NOMO-1 (cell line): ENCODE data around the gene DOP1A.
A peak's percentile ranks its signal among the peaks of the same experiment; 100 is the strongest.

ENCODE experiments used
- DNase-seq, 2 experiments: peaks; one replicate each; lab custom pipeline; 2025; ENCODE audit not compliant: unreplicated experiment in 2 of 2; lab: John Stamatoyannopoulos, UW

Gene DOP1A, protein sequence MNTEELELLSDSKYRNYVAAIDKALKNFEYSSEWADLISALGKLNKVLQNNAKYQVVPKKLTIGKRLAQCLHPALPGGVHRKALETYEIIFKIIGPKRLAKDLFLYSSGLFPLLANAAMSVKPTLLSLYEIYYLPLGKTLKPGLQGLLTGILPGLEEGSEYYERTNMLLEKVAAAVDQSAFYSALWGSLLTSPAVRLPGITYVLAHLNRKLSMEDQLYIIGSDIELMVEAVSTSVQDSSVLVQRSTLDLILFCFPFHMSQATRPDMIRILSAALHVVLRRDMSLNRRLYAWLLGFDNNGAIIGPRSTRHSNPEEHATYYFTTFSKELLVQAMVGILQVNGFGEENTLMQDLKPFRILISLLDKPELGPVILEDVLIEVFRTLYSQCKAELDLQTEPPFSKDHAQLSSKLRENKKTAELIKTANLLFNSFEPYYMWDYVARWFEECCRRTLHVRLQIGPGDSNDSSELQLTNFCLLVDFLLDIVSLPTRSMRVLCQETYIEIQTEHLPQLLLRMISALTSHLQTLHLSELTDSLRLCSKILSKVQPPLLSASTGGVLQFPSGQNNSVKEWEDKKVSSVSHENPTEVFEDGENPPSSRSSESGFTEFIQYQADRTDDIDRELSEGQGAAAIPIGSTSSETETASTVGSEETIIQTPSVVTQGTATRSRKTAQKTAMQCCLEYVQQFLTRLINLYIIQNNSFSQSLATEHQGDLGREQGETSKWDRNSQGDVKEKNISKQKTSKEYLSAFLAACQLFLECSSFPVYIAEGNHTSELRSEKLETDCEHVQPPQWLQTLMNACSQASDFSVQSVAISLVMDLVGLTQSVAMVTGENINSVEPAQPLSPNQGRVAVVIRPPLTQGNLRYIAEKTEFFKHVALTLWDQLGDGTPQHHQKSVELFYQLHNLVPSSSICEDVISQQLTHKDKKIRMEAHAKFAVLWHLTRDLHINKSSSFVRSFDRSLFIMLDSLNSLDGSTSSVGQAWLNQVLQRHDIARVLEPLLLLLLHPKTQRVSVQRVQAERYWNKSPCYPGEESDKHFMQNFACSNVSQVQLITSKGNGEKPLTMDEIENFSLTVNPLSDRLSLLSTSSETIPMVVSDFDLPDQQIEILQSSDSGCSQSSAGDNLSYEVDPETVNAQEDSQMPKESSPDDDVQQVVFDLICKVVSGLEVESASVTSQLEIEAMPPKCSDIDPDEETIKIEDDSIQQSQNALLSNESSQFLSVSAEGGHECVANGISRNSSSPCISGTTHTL (N-terminal part only)

DNA sequence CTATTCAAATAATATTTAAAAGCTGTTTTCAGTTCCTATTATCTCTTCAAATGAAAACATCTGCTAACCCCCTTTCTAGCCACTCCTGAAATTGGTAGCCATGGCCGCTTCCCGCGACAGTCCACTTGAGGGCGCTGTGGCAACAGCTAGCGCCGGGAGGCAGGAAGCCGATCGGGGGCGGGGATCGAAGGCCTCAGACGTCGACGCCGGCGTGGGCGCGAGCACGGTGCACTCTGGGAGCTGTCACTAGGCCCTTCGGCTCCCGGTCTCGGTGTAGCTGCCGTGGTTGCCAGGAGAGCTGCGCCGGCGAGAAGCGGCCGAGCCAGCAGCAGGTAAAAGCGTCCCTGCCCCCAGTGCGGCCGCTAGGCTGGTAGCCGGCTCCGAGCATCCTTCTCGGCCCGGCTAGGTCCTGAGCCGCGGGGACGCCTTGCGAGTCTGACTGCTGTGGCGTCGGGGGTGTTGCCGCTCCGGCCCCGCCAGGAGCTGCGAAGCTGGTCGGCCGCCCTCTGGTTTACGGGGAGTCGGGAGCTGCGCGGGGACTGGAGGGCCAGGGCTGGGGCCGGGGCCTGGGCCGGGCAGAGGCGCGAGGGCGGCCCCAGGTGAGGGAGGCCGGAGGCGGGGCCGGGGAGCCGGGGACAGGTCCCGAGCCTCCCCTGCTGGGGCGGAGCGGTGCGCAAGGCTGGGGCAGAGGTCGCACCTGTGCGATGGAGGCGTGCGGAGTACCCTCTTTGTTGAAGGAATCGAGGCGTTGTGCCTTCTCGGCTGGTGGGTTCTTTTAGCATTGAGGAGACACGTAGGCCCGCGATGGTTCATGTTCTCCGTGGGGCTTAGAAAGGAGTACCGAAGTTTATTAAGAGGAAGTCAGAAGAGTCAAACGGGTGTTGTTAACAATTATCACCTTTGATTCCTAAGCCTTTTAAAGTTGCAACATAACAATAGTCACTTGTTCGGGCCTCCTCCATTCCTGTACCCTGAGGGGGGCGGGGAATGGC, at the start of gene DOP1A:
DOP1A (plus strand) TSS at position 224 of the 992 bp plus-strand sequence. CDS start 29,307 bp downstream, outside the sequence.
- peak; percentile 95 to 96 for DNase-seq

GRCh38 chr6:83019741-83020140, 47.7 kb upstream of the DOP1A start:
- DNase-seq: no peak

DNA sequence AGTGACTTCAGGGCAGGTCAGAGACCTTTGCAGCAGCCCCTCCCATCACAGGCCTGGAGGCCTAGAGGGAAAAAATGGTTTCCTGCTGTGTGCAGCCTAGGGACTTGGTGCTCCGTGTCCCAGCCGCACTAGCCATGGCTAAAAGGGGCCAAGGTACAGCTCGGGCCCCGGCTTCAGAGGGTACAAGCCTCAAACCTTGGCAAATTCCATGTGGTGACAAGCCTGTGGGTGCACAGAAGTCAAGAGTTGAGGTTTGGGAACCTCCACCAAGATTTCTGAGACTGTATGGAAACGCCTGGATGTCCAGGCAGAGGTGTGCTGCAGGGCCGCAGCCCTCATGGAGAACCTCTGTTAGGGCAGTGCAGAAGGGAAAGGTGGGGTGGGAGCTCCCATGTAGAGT, 35.8 kb upstream of the DOP1A start:
- no peak for DNase-seq

GRCh38 chr6:83038246-83038645, 29.2 kb upstream of the DOP1A start:
- DNase-seq: no peak

DNA sequence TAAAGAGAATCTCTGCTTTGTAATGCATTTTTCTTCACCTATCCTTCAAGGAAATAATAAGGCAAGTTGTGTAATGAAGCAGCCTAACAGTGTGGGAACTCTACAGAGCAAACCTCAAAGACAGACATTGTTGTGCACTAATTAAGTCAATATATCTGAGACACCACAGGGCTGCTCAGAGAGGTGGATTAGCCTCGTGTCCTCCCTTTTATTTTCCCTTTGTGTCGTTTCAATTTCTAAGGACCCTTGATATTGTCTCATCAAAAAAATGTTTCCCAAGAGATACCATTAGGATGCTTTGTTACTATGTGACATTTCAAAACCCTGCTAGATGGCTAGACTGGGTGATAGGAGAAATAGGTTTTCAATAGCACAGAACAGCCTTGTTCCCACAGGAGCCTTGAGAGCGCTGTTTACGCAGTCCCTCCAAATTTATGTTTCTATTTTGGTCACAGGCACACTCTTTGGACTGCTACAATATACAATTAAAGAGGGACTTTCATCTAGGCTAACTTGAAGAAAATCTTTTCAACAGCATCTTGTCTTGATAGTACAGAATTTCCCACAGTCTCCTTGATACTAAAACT, 24.9 kb upstream of the DOP1A start:
- no peak for DNase-seq

GRCh38 chr6:83044091-83044768, 23.2 kb upstream of the DOP1A start:
- DNase-seq: no peak

- no peak for DNase-seq
Observed at GRCh38 chr6:83047065-83047754, 20.3 kb upstream of the DOP1A start.

- no peak for DNase-seq
Observed at GRCh38 chr6:83051377-83052172, 15.9 kb upstream of the DOP1A start.

GRCh38 chr6:83053678-83054077, 13.8 kb upstream of the DOP1A start:
- no peak for DNase-seq

DNA sequence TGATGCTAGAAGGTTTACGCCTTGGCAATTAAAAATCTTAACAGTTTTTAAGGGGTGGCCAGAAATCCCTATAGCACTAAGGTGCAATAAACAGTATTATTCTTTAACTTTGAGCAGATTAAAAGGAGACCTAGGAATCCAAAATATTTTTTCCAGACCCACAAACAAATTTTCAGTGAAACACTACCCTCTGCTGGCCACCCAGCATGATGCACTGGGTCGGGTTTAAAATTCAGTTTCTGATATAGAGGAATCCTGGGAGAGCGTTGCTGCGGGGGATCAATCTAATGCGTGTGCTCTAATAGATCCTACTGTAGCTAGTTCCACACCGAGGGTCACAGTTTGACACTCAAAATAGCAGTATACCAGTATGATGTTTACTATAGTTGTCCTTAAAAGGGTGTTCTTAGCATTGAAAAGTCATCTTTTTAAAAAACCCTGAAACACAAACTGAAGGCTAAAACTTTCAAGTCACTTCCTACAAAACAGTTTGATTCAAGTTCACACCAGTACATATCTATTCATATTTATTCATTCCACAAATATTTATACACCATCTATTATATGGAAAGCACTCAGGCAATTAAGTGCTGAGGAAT, 12.0 kb upstream of the DOP1A start:
- DNase-seq: peak; percentile 10 to 18

GRCh38 chr6:83057705-83058321, 9.7 kb upstream of the DOP1A start:
- peak in 1 of 2 experiments; percentile 24 for DNase-seq

DNA sequence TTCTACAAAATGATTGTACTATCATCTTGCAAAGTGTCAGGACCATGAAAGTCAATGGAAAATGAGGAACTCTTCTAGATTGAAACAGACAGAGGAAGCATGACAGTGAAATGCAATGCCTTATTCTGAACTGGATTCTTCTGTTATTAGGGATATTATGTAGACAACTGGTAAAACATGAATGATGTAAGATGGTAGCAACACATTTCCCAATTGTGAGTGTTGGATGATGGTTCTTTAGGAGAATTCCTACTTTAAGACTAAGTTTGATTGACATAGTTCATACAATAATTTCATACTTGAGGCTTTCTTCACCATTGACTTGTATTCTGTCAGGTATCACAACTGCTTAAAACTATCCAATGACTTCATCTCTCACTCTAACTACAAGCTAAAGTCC, 6.3 kb upstream of the DOP1A start:
- no peak for DNase-seq

DNA sequence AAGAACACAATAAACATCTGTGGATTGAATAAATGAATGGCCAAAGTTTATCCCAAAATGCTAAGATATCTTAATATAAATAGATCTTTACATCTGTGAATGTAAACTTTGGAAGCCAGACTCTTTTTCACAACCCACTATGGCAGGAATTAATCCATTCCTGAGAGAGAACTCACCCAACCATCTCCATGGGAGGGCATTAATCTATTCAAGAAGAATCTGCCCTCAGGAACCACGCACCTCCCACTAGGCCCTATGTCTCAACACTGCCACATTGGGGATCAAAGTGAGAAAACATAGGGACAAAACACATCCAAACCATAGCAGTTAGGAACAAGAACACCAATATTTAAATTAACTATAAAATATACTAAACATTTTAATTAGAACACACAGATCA, 5.2 kb upstream of the DOP1A start:
- DNase-seq: no peak

- DNase-seq: peak; percentile 79 to 88
Observed at GRCh38 chr6:83065511-83066192, 1.8 kb upstream of the DOP1A start, which contains the start of gene UBE3D. Gene UBE3D, minus strand, starts transcription at chr6:83065841. Its CDS starts 123 bp downstream, at chr6:83065718.

DNA sequence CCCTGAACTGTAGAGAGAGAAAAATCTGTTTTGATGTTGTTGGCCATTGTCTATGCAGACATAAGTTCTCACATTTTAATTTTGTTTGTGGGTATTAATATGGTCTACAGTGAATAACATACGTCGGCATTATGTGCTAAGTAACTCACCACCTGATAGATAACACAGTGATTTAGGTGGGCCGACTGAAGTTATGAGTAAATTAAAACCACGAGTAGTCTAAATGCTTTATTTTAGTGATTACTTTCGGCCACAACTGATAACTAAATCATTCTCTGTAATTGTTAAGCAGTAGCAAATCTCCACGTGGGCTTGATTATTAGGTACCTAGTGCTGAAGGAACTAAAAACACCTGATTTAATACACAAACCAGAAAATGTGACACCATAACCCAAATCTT, 1.1 kb downstream of the DOP1A start:
- DNase-seq: no peak

- no peak for DNase-seq
Observed at GRCh38 chr6:83069633-83070032, 2.2 kb downstream of the DOP1A start.
